Body of pancreas (tissue), 4 donors: Measurements from ENCODE around the gene ZSCAN30.

Source experiments
- POLR2A ChIP-seq, 3 donors: fragments of 450-650 bp; IDR thresholded peaks; one replicate each; pipeline ENCODE4 v1.6.1; 2016; ENCODE audit warnings: antibody characterized with exemption in 3 of 3, mild to moderate bottlenecking in 2 of 3
- TF ChIP-seq, protein P1 (sequence below), 7 experiments: fragments of 450-650 bp in 4 of 7; fragments of 200-600 bp in 3 of 7; sonication (generic) in 3 of 7; IDR thresholded peaks; one replicate each; pipeline ENCODE4 v1.5.1; 2016 to 2019; ENCODE audit warnings: antibody characterized with exemption in 7 of 7

DNA sequence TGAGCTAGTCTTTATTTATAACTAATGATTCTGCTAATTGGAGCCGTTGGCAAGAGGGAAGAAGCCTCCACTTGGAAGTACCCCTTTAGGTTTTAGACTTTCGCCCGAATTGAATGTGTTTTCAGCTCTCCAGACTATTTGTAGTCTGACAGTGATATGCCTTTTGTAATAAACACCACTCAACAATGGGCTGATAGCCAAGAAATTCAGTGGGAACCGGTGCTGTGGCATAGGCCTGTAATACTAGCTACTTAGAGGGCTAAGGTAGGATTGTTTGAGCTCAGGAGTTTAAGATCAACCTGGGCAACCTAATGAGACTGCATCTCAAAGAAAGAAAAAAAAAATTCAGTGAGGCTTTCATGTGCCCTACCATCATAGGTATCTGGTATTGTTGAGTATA, 13.6 kb upstream of the ZSCAN30 start:
- TF ChIP-seq, protein P1, sequence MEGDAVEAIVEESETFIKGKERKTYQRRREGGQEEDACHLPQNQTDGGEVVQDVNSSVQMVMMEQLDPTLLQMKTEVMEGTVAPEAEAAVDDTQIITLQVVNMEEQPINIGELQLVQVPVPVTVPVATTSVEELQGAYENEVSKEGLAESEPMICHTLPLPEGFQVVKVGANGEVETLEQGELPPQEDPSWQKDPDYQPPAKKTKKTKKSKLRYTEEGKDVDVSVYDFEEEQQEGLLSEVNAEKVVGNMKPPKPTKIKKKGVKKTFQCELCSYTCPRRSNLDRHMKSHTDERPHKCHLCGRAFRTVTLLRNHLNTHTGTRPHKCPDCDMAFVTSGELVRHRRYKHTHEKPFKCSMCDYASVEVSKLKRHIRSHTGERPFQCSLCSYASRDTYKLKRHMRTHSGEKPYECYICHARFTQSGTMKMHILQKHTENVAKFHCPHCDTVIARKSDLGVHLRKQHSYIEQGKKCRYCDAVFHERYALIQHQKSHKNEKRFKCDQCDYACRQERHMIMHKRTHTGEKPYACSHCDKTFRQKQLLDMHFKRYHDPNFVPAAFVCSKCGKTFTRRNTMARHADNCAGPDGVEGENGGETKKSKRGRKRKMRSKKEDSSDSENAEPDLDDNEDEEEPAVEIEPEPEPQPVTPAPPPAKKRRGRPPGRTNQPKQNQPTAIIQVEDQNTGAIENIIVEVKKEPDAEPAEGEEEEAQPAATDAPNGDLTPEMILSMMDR (IDR thresholded peaks at IDR 0.05) = no peak
- TF ChIP-seq POLR2A (IDR thresholded peaks at IDR 0.05) = no peak
